Measurements from ENCODE around the gene FTH1. TPM values are rescaled to one million over a fixed set of nuclear protein-coding genes. Genes with fewer than 3 reads are reported as not detected.

Gene FTH1
- total and polyA plus RNA-seq, 11 donors: 1,764 to 5,397 (median 2,454) TPM

- DNase-seq: peak in 1 of 5 donors; percentile 34
- peaks cover 6 to 64% (median 53%) of the 10 kb centered on the region in 12 donors for H3K4me1 ChIP-seq
- peaks cover 0 to 48% (median 33%) of the 10 kb centered on the region in 9 donors for H3K36me3 ChIP-seq
- TF ChIP-seq, protein P1, sequence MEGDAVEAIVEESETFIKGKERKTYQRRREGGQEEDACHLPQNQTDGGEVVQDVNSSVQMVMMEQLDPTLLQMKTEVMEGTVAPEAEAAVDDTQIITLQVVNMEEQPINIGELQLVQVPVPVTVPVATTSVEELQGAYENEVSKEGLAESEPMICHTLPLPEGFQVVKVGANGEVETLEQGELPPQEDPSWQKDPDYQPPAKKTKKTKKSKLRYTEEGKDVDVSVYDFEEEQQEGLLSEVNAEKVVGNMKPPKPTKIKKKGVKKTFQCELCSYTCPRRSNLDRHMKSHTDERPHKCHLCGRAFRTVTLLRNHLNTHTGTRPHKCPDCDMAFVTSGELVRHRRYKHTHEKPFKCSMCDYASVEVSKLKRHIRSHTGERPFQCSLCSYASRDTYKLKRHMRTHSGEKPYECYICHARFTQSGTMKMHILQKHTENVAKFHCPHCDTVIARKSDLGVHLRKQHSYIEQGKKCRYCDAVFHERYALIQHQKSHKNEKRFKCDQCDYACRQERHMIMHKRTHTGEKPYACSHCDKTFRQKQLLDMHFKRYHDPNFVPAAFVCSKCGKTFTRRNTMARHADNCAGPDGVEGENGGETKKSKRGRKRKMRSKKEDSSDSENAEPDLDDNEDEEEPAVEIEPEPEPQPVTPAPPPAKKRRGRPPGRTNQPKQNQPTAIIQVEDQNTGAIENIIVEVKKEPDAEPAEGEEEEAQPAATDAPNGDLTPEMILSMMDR (IDR thresholded peaks at IDR 0.05): no peak
- TF ChIP-seq POLR2A (IDR thresholded peaks at IDR 0.05): no peak
- no peaks in the 10 kb centered on the region for H3K9me3 ChIP-seq
- peak in 2 of 4 donors; percentile 1 to 22 for ATAC-seq
- H3K27me3 ChIP-seq: no peaks in the 10 kb centered on the region
- intact Hi-C loops (cut with DNase I): loop anchor here in 3 of 10 donors (5.0 to 10.0 kb wide), 3 partner anchors 71 to 166 kb away; partner anchors contain the start of gene FADS3 (in 2 of the 3)
- peak overlapping the region; percentile 29 to 100 (median 84) for H3K27ac ChIP-seq
- WGBS, 4 donors: 53 to 60% (median 57%) methylated on average over 10 of the region's 10 CpGs
- peak overlapping the region in 5 of 12 donors; percentile 66 to 98 (median 91) for H3K4me3 ChIP-seq
Observed at GRCh38 chr11:61963282-61964057, 4.0 kb downstream of the FTH1 start.

DNA sequence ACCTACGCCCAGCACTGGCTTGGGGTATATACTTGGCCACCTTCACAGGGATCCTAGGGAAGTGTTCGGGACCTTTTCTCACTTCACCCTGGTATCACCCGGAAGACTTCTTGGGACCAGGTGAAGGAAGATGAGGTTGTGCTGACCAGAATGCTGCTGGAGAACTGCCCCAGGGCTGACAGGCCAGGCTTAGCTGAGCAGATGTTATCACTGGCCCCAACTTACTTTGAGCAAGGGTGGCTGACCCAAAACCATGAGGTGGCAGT is 4.5 kb downstream of the FTH1 start:
- TF ChIP-seq, protein P1 (IDR thresholded peaks at IDR 0.05): no peak
- TF ChIP-seq POLR2A (IDR thresholded peaks at IDR 0.05): no peak
- DNase-seq (no peak), ATAC-seq (no peak)
- Histone ChIP-seq H3K36me3 (peaks cover 0 to 53% (median 33%) of the 10 kb centered on the region in 9 donors), H3K4me1 (peaks cover 6 to 59% (median 50%) of the 10 kb centered on the region in 12 donors), H3K27me3 (no peaks in the 10 kb centered on the region), H3K27ac (peak overlapping the region; percentile 29 to 100 (median 84)), H3K4me3 (no peak overlapping the region), H3K9me3 (no peaks in the 10 kb centered on the region)
- intact Hi-C loops (cut with DNase I): loop anchor here in 3 of 10 donors (5.0 to 10.0 kb wide), 3 partner anchors 71 to 166 kb away; partner anchors contain the start of gene FADS3 (in 2 of the 3)
- 93 to 97% (median 95%) methylated on average over 2 to 3 of the region's 3 CpGs; no CpG with 5 or more reads in 1 of the 4 donors for WGBS, 4 donors

- ATAC-seq: peak in 1 of 4 donors; percentile 0
- TF ChIP-seq, protein P1 (IDR thresholded peaks at IDR 0.05): no peak
- no peak for TF ChIP-seq POLR2A (IDR thresholded peaks at IDR 0.05)
Observed at GRCh38 chr11:61962213-61963015, 5.0 kb downstream of the FTH1 start.

More at GRCh38 chr11:61962213-61963015, 5.0 kb downstream of the FTH1 start:
- intact Hi-C loops (cut with DNase I): loop anchor here in 3 of 10 donors (5.0 to 10.0 kb wide), 3 partner anchors 70 to 165 kb away; partner anchors contain the start of gene FADS3 (in 2 of the 3)
- Histone ChIP-seq H3K27ac (peak overlapping the region; percentile 30 to 100 (median 84)), H3K27me3 (no peaks in the 10 kb centered on the region), H3K36me3 (peaks cover 0 to 54% (median 33%) of the 10 kb centered on the region in 9 donors), H3K4me3 (no peak overlapping the region), H3K4me1 (peaks cover 6 to 59% (median 50%) of the 10 kb centered on the region in 12 donors), H3K9me3 (no peaks in the 10 kb centered on the region)
- peak in 1 of 5 donors; percentile 17 for DNase-seq
- 83 to 92% (median 88%) methylated on average over 12 of the region's 12 CpGs for WGBS, 4 donors
